Measurements from ENCODE around the gene GADD45B.
"Not testable (repeated sequence)": the region's sequence is repeated elsewhere in the genome, so short reads cannot be mapped to it uniquely, and the experiment has no call there.

Gene GADD45B

DNA sequence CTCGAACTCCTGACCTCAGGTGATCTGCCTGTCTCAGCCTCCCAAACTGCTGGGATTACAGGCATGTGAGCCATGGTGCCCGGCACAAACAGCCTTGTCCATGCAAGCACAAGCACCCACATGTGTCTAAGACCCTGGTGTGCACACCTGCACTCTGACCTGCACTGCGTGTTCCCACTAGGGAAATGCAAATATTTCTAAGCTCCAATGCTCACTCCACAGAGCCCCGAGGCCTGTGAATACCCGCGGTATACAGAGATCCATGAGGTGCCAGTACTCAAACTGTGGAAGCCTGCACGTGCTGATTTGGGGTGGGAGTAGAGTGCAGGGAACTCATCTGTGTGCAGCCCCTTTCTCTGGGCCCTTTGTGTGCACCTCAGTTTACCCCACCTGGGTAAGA lies 14.7 kb downstream of the GADD45B start:
- DNase-seq = no peak

DNA sequence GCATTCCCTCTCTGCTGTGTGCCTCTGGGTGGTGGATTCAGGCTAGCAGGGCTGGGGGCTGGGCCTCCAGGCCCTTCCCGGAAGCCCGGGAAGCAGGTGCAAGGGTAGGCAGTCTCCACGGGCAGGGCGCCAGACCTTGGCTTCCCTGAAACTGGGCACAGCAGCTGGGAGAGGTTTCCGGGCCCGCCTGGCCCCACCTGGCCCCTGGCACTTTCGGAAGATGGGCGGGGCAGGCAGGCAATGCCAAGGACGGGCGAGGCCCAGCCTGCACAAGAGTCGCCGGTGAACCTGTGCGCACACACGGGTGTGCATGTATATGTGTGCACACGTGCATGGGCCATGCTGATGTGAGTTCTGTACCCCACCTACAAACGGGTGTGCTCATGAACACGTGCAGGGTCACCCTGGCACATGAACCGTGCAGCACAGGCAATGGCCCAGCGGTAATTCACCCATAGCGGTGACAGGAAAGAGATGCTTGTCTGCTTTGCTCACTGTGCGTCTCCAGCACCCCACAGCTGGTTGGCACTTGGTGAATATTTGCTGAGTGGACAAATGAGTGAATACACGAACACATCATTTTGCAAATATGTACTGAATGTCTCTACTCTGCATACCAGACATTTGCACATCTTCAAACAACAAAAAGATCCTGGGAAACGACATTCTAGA lies 15.3 kb downstream of the GADD45B start:
- no peak for DNase-seq

DNA sequence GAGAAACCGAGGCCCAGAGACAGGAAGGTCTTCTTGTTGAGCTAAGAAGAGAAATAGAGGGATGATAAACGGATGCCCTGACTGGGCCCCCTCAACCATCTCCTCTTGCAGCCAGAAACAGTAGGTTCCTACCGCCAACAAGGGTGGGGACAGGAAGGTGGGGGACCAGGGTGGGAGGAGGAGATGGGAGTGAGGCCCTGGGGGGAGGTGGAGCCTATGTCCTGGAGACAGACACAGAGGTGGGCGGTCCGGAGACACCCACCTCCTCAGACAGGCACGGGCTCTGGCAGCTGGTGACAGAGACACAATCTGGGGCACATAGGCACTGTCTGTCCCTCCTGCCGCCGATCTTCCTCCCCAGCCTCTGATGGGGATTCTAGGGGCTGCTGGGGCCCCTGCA lies 16.9 kb downstream of the GADD45B start:
- no peak for DNase-seq

DNA sequence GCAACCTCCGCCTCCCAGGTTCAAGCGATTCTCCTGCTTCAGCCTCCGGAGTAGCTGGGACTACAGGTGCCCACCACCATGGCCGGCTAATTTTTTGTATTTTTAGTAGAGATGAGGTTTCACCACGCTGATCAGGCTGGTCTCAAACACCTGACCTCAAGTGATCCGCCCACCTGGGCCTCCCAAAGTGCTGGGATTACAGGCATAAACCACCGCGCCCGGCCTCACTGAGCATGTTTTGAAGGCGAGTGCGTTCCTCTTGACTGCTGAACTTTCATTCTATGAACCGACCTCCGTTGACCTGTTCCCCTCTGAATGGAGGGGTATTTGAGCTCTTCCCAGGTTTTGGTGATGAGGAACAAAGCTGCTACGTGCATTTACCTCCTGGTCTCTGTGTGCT lies 17.5 kb downstream of the GADD45B start:
- not testable (repeated sequence) for DNase-seq

DNA sequence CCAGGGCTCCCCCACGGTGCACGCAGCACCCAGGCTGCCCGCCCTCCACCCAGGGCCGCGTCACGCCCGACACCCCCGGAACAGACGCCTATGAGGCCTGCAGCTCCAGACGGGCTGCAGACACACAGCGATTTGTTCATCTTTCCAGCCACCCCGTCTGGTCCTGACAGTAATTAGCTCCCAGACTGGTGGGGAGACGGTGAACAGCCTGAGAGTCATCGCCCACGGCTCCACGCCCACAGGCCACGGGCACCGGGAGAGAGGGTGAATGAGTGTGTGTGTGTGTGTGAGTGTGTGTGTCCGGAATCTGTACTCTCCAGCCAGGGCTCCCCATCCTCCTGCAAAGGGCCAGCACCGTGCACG lies 18.1 kb downstream of the GADD45B start:
- no peak for DNase-seq

DNA sequence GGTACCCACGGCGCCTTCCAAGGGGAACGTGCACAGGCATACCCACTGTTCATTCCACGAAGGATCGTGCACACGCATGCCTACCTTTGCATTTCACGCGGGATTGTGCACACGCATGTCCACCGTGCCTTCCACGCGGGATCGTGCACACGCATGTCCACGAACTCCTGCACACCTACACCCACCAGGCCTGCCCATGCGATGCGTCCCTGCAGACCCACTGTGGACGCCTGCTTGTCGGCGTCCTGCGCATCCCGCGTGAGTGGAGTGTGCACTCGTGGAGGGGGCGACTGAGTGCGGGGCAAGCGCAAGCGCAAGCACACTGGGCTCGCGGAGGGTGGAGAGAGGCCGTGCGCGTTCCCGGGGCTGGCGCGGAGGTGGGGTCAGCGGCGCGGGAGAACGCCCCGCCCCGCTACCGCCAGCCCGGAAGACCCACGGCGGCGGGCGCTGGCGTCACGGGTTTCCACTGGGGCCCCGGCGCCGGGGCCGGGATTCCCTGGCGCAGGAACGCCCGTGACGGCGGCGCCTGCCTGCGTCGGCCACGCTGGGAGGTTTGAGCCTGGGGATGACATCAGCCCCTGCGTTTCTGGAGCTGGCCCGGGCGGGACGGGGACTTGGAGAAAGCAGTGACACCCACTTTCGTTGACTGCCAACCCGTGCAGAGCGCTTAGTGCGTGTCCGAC lies 18.7 kb downstream of the GADD45B start:
- DNase-seq = peak in 1 of 2 donors; percentile 54

DNA sequence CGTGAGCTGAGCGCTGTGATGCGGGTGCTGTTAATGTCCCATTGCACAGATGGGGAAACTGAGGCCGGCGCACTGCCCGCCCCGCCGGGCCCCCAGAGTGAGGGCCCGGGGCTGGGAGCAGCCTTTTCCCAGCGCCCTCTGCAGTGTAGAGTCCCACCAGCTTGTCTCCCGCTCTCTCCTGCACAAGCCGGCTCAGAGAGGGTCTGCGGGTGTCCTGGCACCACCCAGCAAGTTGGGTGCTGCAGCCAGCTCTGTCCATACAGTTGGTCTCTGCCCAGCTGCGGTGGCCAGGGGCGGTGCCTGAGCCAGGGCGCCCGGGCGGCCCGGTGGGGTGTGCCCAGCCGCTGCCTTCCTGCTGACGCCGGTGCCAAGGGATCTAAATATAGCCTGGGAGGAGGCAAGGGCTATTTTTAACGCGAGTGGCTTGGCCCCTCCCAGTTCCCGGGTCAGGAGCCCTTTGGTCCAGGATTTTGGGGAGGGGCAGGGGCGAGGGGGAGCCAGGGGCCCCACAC lies 19.3 kb downstream of the GADD45B start:
- peak in 1 of 2 donors; percentile 54 for DNase-seq

DNA sequence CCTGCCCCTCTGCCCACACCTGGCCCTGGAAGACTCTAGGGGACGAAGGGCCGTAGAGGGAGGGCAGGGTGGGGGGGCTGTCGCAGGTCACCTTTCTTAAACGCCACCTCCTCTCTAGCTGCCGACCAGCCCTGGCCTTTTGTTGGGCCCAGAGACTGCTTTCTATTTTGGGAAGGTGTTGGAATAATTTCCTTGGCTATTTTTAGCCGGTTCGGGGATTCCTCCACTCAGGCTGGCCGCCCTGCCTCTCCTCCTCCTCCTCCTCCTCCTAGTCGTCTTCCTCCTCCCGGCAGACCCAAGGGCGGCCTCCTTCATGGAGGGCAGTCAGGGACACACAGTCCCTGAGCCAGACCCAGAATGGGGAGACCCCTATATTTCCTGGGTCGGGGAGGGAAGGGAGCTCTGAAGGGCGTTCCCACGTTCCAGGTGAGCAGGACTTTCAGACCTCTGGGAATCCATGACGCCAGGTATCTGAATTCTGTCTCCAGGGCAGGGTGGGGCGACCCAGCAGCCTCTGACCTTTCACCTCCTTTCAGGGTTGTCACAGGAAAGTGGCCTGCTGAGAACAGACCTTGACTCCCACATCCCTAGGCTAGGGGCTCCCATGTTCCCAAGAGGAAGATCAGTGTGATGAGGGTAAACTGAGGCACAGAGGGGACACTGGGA lies 19.9 kb downstream of the GADD45B start:
- no peak for DNase-seq

DNA sequence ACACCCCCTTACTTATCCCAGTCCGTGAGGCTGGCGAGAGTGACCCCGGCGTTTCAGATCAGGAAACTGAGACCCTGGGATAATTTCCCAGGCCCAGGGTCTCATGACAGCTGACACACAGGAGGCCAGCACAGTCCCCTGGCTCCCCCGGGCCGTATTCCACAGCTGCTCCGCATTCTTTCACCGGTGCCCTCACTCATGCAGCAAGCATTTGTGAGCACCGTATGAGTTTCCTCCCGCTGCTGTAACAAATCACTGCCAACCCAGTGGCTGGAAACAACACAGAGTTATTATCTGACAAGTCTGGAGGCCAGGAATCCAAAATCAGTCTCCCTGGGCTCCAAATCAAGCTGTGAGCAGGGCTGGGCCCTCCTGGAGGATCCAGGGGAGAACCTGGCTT lies 21.3 kb downstream of the GADD45B start:
- DNase-seq = no peak

DNA sequence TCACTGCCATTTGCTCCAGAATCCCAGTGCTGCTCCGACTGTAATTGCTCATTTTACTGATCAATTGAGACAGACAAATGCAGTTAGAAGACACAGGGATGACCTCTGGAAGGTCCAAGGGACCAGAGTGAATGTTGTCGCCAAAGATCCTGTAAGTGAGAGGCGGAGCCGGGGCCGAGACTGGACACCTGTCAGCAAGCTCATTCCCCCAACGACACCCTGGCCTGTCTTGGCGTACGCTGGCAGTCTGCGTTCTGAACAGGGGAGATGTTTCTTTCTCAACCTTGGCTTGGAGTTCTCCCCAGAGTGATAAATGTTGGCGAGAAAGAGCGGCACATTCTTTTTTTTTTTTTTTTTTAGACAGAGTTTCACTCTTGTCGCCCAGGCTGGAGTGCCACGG lies 24.2 kb downstream of the GADD45B start:
- no peak for DNase-seq

DNA sequence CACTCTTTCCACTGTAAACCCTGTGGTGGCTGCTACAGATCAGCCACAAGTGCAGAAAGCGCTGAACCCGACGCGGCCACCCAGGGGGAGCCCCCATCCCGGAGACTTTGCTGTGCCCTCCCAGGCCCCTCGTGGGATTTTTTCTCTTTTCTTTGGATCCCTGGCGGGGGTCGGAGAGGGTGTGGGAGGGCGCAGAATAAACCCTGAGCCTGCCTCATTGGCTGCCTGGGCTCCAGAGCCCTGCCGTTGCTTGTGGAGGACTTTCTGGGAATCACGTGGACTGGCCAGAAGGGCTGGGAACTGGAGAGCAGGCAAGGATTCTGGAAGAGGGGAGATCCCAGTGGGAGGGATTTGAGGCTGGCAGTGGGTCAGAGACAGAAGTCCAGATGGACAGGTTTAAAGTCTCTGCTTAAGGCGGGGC lies 24.9 kb downstream of the GADD45B start:
- no peak for DNase-seq

DNA sequence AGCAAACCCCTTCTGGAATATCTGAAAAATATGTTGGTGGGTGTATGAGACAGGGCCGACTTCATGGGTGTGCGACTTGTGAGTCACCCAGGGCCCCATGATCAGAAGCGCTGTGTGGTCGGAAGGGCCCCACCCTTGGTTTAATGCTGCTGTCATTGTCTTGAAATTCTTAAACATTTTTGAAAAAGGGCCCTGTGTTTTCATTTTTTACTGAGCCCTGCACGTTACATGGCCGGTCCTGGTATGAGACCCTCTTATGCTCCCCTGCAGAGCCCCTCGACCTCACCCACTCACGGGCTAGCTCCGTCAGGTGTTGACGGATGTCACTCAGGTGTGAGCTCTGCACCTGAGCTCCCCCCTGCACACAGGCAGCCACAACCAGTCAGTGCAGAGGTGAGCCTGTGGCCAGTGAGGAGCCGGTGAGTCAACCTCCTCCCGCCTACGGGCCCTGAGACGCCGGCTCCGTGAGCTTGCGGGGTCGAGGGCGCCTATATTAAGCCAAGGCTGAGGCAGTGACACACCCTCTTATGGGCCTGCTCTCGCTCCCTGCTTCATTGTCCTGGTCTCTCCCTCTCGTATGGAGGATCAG lies 27.7 kb downstream of the GADD45B start:
- no peak for DNase-seq

DNA sequence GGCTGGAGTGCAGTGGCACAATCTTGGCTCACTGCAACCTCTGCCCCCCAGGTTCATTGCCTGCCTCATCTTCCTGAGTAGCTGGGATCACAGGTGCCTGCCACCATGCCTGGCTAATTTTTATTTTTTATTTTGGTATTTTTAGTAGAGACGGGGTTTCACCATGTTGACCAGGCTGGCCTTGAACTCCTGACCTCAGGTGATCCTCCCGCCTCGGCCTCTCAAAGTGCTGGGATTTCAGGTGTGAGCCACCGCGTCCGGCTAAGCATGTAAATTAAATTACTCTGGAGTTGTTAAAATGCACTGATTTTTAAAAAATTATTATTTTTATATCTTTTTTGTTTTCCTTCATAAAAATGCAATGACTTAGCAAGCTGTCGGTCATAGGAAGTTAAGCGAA lies 30.7 kb downstream of the GADD45B start:
- not testable (repeated sequence) for DNase-seq

DNA sequence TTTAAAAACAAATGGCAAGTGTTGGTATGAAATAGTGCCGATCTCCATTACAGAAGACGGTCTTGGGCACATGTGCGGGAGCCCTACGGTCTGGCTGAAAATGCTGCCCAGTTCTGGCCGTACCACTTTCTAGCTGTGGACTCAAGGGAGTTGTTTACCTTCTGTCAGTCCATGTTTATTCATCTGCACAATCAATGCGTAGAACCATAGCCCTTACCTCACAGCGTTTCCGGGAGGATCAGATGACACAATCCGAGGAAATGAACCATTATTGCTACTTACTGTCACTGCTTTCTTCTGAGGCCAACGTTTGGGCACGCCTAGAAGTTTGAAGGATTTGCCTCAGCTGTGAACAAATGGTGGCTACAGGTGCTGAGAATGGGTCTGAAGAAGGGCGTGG lies 31.2 kb downstream of the GADD45B start:
- no peak for DNase-seq

DNA sequence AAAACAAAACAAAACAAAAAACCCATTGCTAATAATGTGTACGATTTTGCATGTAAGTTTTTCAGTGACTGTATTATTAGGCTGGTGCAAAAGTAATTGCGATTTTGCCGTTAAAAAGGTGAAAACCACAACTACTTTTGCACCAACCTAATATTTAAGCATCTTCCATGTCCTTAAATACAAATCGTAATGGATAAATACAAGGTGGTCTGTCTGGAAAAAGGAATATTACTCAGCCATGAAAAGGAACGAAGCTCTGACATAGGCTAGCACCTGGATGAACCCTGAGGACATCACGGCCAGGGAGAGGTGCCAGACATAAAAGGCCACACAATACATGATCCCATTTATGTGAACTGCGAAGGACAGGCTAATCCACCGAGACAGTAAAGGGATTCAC lies 33.2 kb downstream of the GADD45B start:
- DNase-seq = no peak

DNA sequence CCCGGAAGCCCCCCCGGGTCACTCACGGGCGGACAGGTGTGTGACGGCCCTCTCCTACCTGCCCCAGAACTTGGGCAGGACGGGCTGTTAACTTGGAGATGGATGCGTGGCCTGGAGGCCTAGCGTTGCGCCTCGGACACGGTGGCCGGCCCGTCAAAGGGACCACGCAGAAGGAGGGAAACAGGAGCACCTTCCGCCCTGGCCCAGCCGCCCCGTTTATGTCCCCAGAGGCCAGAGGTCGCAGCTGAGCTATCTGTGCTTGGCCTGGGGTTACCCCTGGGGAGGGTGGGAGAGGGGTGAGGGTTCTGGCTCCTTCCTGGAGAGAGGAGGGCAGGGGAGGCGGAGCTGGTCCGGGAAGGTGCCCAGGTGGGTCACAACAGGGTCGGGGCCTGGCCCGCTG lies 35.6 kb downstream of the GADD45B start:
- no peak for DNase-seq

DNA sequence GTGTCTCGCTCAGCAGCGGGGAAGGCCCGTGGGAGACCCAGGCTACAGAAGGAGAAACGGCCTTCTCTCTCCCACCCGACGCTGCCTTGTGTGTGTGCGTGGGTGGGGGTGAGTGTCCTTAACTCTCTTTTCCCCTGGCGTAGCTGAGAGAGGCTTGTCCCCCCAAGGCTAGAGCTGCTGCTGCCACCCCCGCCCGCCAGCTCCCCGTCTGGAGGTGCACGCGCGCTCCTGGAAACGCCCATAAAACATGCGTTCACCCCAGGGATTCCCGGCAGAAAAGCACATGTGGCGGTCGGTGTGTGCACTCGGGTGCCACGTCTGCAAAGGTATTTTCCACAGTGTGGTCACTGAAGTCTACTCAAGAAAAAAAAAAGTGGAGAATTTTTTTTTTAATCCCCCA lies 36.1 kb downstream of the GADD45B start:
- DNase-seq = no peak

DNA sequence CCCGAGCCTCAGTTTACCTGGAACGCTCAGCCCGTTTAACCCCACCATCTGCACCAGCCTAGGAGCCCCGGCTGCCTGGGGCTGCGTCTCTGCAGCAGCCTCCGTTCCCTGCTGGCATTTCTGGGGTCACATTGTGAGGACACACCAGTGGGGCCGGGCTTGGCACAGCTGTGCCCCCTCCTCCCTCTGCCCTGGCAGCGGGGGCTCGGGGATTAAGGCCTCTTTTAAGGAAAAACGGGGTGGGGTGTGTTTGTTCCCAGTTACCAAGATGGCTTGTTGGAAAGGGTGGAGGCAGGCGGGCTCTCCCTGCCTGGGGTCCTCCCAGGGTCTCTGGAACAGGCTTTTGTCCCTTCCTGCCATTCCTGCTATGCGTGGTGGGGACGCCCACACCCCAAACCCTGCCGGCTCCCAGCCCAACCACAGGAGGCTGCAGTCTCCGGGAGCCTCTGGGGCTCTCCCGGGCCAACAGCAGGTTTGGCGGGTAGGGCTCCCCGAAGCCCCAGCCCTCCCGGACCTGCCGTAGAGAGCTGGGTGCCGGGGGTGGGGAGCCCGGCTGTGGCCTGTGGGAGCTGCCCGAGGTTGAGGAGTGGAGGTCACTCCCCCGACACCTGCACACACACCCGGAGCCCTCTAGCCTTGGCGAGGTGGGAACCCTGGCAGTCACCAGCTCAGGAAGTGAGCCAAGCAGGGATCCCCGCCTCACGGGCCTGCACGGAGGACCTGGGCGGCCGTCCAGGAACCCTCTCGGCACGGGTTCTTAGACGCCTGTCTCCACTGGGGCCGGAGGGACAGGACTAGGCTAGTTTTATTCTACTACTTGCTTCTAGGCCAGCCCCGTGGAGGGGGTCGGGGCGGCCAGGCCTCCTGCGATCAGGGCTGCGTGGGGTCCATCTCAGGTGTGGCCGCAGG lies 36.9 kb downstream of the GADD45B start:
- no peak for DNase-seq

DNA sequence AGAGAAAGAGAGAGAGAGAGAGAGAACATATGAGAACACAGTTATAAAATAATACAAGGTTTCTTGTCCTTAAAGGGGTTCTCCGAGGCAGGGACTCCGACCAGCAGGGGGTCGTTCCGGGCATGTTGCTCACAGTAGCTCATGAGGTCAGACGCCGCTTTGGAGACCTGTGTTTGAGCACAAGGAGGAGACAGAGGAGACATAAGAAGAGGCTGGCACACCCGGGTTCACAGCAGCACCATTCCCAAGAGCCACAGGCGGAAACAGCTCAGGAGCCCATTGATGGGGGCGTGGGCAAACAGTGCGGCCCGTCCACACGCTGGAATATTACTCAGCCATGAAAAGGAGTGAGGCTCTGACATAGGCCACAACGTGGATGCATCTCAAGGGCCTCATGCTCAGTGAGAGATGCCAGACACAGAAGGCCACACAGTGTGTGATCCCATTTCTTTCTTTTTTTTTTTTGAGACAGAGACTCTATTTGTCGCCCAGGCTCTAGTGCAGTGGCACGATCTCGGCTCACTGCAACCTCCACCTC lies 39.1 kb downstream of the GADD45B start:
- DNase-seq = no peak

DNA sequence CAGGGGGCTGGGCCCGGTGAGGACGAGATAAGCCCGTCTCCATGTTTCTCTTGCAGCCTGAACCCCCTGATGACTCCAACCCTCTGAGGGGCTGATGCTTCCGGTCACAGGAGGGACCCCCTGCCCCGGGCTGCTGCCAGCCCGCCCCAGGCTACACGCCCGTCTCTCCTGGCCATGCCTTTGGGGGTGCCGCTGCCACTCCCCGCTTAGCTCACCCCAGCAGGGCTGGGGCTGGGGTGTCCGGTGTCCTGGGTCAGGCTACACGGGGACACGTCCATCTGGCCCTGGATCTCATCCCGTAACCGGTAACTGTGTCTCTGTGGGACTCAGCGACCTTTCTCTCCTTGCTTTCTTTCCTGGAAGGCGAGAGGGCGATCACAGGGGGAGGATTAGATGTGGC lies 40.8 kb downstream of the GADD45B start:
- DNase-seq = no peak

DNA sequence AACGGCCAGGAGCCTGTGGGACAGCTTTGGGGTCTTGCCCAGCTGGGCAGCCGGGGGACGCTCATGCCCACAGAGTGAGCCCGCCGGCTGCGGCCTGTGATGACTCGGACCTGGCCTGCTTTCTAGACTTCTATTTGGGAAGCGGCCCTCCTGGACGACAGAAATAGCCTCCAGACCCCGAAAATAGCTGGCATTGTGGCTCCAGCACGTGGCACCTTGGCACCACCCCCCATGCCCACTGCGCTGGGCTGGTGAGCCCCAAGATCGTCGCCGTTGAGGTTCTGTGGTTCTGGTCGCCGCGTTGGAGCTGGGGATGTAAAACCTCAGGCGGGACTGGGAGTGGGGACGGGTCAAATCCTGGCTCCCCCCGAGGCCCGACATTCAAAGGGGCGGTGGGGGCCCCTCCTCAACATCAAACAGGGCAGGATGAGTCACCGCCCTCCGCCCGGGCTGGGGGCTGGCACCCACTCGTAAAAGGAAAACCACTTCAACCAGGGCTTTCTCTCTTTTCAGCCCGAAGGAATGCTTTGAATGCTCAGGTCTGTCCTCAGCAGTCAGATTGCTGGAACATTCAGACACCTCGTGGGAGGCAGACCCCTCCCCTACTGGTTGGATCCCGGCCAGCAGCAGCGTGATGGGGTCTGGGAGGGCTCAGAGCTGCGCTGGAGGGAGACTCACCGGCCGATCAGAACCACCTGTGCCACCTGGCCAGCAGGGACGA lies 42.1 kb downstream of the GADD45B start:
- DNase-seq = no peak

DNA sequence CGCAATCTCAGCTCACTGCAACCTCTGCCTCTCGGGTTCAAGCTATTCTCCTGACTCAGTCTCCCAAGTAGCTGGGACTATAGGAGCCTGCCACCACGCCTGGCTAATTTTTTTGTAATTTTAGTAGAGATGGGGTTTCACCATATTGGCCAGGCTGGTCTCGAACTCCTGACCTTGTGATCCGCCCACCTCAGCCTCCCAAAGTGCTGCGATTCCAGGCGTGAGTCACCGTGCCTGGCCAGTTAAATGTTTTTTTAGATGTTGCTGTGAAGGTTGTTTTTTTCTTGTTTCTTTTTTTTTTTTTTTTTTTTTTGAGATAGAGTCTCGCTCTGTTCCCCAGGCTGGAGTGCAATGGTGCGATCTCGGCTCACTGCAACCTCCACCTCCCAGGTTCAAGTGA lies 42.9 kb downstream of the GADD45B start:
- DNase-seq = not testable (repeated sequence)

All from bone marrow (tissue), 2 donors.